Fibroblast of lung (primary cell): Measurements from ENCODE around the gene ITGA5.

Experiments used
- EZH2 ChIP-seq: IDR thresholded peaks from 2 replicates; pipeline ENCODE4 v1.5.1; 2012; ENCODE audit warnings: low read length, control low read depth, mild to moderate bottlenecking; ENCODE audit errors: missing control alignments
- TF ChIP-seq, protein P1 (sequence below), 2 donors: IDR thresholded peaks in 1 of 2; conservative IDR thresholded peaks in 1 of 2; 1 replicate in 1 of 2; 2 replicates in 1 of 2; pipeline ENCODE4 v1.5.1; 2011 to 2012; ENCODE audit warnings: low read length in 2 of 2, control low read depth in 1 of 2, inconsistent platforms in 1 of 2, low read depth in 1 of 2, mild to moderate bottlenecking in 1 of 2

DNA sequence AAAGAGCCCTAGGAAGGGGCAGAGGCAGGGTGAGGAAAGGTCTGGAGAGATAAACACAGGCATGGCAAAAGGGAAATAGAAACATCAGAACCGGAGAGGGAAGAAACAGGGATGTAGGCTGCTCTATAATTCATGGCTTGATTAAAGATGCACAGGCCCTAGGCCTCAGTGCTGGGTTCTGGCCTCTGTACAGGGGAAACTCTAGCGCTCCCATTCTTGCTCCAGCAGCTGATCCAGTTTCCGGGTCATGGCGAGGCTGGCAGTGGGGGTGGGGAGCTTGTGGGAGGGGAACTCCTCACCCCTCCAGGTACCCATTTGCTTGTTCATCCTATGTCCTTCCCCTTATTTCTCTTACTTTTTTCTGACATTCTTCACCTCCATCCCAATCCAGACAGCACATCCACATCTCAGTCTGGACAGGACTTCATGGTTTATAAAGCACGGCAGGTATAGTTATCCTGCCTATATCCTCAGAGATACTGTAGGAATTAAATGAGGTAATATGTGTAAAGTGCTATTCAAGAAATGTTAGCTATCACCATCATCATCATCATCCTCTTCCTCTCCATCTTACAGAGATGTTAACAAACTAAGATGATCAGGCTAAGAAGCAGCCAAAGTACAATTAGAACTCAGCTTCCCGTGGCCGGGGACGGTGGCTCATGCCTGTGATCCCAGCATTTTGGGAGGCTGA, 46.8 kb downstream of the ITGA5 start:
- no peak for TF ChIP-seq EZH2
- TF ChIP-seq, protein P1, sequence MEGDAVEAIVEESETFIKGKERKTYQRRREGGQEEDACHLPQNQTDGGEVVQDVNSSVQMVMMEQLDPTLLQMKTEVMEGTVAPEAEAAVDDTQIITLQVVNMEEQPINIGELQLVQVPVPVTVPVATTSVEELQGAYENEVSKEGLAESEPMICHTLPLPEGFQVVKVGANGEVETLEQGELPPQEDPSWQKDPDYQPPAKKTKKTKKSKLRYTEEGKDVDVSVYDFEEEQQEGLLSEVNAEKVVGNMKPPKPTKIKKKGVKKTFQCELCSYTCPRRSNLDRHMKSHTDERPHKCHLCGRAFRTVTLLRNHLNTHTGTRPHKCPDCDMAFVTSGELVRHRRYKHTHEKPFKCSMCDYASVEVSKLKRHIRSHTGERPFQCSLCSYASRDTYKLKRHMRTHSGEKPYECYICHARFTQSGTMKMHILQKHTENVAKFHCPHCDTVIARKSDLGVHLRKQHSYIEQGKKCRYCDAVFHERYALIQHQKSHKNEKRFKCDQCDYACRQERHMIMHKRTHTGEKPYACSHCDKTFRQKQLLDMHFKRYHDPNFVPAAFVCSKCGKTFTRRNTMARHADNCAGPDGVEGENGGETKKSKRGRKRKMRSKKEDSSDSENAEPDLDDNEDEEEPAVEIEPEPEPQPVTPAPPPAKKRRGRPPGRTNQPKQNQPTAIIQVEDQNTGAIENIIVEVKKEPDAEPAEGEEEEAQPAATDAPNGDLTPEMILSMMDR (conservative IDR thresholded peaks at IDR 0.05 in 1 of 2, IDR thresholded peaks at IDR 0.05 in 1 of 2; ENCODE audit: low read depth in 1 of 2, low read length in 2 of 2): no peak
